Cardiac fibroblast (primary cell): ENCODE results near the gene DYRK1A.

Experiments used
- DNase-seq, 2 donors: peaks; one replicate each; pipeline versions ENCODE4 v3.0.0 to v3.0.0-alpha.2; 2010; ENCODE audit warnings: low read depth in 2 of 2
- H3K4me3 ChIP-seq, 2 donors: replicated peaks in 1 of 2; 1 replicate in 1 of 2; 2 replicates in 1 of 2; pipeline ENCODE4 v1.5.1; 2011; ENCODE audit warnings: low read depth in 2 of 2, low read length in 2 of 2, mild to moderate bottlenecking in 2 of 2, moderate library complexity in 1 of 2
- CTCF ChIP-seq: IDR thresholded peaks from one replicate; pipeline ENCODE4 v1.5.1; 2011; ENCODE audit warnings: low read depth, mild to moderate bottlenecking, low read length, inconsistent platforms

The DYRK1A gene

GRCh38 chr21:37407719-37408420 is 41.3 kb downstream of the DYRK1A start:
- no peak for TF ChIP-seq CTCF
- peak; percentile 45 to 57 for DNase-seq
- no peak overlapping the region for H3K4me3 ChIP-seq

GRCh38 chr21:37408464-37409193 is 42.1 kb downstream of the DYRK1A start:
- TF ChIP-seq CTCF, result no peak
- no peak for DNase-seq
- no peak overlapping the region for H3K4me3 ChIP-seq

GRCh38 chr21:37410639-37411038 is 44.1 kb downstream of the DYRK1A start:
- no peak for TF ChIP-seq CTCF
- H3K4me3 ChIP-seq, result no peak overlapping the region
- DNase-seq, result no peak

GRCh38 chr21:37412603-37413360 is 46.2 kb downstream of the DYRK1A start:
- peak; percentile 35 to 47 for DNase-seq
- no peak overlapping the region for H3K4me3 ChIP-seq
- TF ChIP-seq CTCF, result no peak

GRCh38 chr21:37413553-37414291 is 47.1 kb downstream of the DYRK1A start:
- no peak for DNase-seq
- no peak for TF ChIP-seq CTCF
- H3K4me3 ChIP-seq, result no peak overlapping the region
